GM12865 (cell line): ENCODE results near the gene NFATC1.

ENCODE experiments used
- DNase-seq: peaks from one replicate; pipeline ENCODE4 v3.0.0; 2010; ENCODE audit warnings: low read depth
- H3K4me3 ChIP-seq: 2 replicates; pipeline ENCODE4 v1.5.1; 2011; ENCODE audit warnings: mild to moderate bottlenecking, low read depth, low read length, control low read depth
- TF ChIP-seq, protein P1 (sequence below): IDR thresholded peaks from 2 replicates; pipeline ENCODE4 v1.5.1; 2011; ENCODE audit warnings: low read length, control low read depth, low read depth, inconsistent platforms; ENCODE audit not compliant: insufficient read depth; ENCODE audit errors: missing control alignments

The NFATC1 gene

DNA sequence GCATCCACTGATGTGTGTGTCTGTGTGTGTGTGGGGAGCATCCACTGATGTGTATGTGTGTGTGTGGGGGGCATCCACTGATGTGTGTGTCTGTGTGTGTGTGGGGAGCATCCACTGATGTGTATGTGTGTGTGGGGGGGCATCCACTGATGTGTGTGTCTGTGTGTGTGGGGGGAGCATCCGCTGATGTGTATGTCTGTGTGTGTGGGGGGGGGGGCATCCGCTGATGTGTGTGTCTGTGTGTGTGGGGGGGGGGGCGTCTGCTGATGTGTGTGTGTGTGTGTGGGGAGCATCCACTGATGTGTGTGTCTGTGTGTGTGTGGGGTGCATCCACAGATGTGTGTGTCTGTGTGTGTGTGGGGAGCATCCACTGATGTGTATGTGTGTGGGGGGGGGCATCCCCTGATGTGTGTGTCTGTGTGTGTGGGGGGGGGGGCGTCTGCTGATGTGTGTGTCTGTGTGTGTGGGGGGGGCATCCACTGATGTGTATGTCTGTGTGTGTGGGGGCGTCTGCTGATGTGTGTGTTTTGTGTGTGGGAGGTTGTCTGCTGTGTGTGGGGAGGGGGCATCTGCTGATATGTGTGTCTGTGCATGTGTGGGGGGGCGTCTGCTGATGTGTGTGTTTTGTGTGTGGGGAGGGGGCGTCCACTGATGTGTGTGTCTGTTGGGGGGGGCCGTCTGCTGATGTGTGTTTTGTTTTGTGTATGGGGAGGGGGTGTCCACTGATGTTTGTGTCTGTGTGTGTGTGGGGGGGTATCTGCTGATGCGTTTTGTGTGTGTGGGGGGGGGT, 125.9 kb downstream of the NFATC1 start:
- DNase-seq, result no peak
- no peak overlapping the region for H3K4me3 ChIP-seq
- TF ChIP-seq, protein P1, sequence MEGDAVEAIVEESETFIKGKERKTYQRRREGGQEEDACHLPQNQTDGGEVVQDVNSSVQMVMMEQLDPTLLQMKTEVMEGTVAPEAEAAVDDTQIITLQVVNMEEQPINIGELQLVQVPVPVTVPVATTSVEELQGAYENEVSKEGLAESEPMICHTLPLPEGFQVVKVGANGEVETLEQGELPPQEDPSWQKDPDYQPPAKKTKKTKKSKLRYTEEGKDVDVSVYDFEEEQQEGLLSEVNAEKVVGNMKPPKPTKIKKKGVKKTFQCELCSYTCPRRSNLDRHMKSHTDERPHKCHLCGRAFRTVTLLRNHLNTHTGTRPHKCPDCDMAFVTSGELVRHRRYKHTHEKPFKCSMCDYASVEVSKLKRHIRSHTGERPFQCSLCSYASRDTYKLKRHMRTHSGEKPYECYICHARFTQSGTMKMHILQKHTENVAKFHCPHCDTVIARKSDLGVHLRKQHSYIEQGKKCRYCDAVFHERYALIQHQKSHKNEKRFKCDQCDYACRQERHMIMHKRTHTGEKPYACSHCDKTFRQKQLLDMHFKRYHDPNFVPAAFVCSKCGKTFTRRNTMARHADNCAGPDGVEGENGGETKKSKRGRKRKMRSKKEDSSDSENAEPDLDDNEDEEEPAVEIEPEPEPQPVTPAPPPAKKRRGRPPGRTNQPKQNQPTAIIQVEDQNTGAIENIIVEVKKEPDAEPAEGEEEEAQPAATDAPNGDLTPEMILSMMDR, result no peak

DNA sequence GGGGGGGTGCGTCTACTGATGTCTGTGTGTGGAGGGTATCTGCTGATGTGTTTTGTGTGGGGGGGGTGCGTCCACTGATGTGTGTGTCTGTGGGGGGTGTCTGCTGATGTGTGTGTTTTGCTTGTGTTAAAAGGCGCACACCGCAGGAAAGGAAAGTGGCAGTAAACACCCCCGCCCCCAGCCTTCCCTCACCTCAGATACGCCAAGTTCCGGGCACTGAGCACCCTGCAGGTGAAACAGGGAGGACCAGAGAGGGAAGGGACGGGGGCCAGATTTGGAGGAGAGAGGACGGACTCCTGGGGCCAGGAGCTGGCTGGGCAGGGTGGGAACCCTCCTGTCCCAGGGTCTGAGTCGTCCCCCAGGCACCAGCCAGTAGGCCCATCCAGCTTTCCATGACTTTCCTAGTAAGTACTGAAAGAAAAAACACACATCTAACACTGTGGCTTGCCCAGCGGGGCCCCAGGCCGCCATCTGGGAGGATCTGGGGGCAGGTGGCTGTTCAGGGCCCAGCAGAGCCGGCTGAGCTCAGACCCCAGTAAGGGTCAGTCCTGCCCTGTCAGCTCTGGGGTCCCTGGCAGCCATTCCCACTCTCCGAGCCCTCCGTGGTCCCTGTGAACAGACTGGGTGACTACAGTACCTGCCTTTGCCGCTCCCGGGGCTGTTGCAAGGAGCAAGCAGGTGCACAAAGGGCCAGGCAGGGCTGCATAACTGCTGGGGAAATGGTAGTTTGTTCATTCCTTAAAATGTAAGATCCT, 126.9 kb downstream of the NFATC1 start:
- DNase-seq, result no peak
- TF ChIP-seq, protein P1, result no peak
- H3K4me3 ChIP-seq, result no peak overlapping the region

DNA sequence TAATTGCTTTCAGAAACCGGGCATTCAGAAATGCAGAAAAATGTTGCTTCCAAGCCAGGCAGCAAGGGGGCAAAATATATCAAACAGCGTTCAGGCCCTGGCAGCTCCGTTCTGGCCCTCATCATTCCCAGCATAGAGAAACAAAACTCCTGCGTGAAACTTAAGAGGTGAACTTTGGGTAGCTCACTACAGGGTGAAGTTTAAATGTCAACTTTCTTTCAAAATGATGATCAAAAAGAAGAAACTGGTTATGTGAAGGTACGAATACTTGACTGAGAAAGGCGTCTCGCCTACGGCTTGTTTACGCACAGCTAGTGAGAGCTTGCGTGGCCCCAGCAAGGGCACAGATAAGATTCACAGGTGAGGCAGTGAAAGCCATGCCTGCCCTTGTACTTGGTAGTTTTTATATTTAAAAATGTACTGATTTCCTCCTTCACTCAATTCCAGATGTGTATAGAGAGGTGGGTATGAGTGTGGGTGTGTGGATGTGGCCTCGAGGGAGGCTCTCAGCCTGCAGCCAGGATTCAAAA, 127.5 kb downstream of the NFATC1 start:
- TF ChIP-seq, protein P1, result no peak
- H3K4me3 ChIP-seq, result no peak overlapping the region
- peak; percentile 35 for DNase-seq

DNA sequence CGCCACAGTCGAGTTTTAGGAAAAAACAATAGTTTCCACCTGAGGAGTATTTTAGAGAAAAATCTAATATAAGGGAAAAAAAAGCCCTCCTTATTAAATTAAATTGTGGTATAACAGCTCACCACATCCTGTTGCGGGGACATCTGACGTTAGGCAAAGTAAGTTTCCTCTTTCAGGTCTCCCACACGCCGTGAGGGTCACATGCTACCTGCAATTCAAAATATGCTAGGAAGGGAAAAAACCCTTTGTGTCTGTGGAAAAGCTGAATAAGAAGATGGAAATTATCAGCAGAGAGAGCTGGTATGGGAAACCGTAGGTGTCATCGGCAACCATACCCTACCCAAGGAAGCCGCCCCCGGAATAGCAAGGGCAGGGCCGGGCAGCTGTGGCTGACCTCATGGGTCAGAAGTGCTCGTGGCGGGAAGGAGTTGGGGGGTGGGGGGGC, 128.0 kb downstream of the NFATC1 start:
- TF ChIP-seq, protein P1, result no peak
- DNase-seq, result peak; percentile 54
- no peak overlapping the region for H3K4me3 ChIP-seq

DNA sequence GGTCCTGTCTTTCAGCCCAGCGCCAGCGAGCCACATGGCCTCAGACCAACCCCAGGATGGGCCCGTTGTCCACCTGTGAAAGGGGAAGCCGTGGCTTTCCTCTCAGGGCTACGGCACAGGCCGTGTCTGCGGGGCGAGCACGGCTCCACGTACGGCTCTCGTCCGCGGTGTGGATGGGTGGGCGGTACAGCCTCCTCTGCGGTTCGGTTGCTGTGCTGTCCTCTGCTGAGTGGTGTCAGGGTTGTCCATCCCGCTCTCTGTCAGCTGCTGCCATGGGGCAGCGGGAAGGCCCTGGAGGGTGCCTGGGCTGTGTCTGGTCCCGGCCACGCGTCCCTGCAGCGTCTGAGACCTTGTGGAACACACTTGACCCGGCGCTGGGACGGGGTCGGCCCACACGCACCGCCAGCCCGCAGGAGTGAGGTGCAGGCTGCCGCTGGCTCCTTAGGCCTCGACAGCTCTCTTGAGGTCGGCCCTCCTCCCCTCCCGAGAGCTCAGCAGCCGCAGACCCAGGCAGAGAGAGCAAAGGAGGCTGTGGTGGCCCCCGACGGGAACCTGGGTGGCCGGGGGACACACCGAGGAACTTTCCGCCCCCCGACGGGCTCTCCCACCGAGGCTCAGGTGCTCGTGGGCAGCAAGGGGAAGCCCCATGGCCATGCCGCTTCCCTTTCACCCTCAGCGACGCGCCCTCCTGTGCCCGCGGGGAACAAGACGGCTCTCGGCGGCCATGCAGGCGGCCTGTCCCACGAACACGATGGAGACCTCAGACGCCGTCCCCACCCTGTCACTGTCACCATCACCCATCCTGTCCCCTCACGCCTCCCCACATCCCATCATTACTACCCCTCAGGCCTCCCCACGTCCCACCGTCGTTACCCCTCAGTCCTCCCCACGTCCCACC, 128.7 kb downstream of the NFATC1 start:
- no peak overlapping the region for H3K4me3 ChIP-seq

More for the DNA sequence above, 128.7 kb downstream of the NFATC1 start:
- TF ChIP-seq, protein P1, result no peak
- peak; percentile 8 for DNase-seq
